ENCODE measurements around the gene UPF2. TPM values are rescaled to one million over a fixed set of nuclear protein-coding genes. Genes with fewer than 3 reads are reported as not detected.

The UPF2 gene
- total and polyA plus RNA-seq, 2 of the 4 experiments (the other 2 are of a cell fraction) = 9.2 to 14.3 TPM

GRCh38 chr10:12020574-12020973, 22.0 kb downstream of the UPF2 start:
- H3K18ac ChIP-seq (ENCODE audit: low read depth, low read length) = no peak overlapping the region
- no peak overlapping the region for H4K91ac ChIP-seq (ENCODE audit: insufficient read depth, low read depth, low read length)
- no peaks in the 10 kb centered on the region for H3K9me3 ChIP-seq (ENCODE audit: control insufficient read depth, insufficient read depth, low read length)
- no peak for DNase-seq
- no peak overlapping the region for H3K4me3 ChIP-seq (ENCODE audit: insufficient read depth, low read depth, low read length)
- H2BK20ac ChIP-seq (ENCODE audit: low read depth, low read length) = no peak overlapping the region
- no peak overlapping the region for H3K9ac ChIP-seq (ENCODE audit: low read depth, low read length)
- in situ Hi-C loops (cut with MboI; ENCODE audit: low sequenced_read_pairs) = no loop called here
- H2AK5ac ChIP-seq (ENCODE audit: low read depth, low read length) = no peak overlapping the region
- H2AFZ ChIP-seq (replicated peaks; ENCODE audit: low read length, poor library complexity) = no peak overlapping the region
- no peaks in the 10 kb centered on the region for H3K27me3 ChIP-seq (ENCODE audit: control insufficient read depth, insufficient read depth, low read length)
- no TSS peak for BruUV-seq (replicated peaks)
- no peak overlapping the region for H2BK120ac ChIP-seq (ENCODE audit: low read depth, low read length)
- H3K56ac ChIP-seq (ENCODE audit: extremely low read depth, insufficient read depth, low read length) = no peak overlapping the region
- no peak overlapping the region for H3K27ac ChIP-seq (ENCODE audit: insufficient read depth, low read length)
- no peak overlapping the region for H4K8ac ChIP-seq (ENCODE audit: low read depth in 2 of 2, low read length in 2 of 2)
- no peak for ATAC-seq (ENCODE audit: low read depth)
- peaks cover 7% of the 10 kb centered on the region; the same call in 1 of the 2 replicates for H4K20me1 ChIP-seq (ENCODE audit: insufficient read depth, low read length)
- no peak overlapping the region for H2BK5ac ChIP-seq (ENCODE audit: low read depth, low read length, poor library complexity, severe bottlenecking)
- peaks cover 21 to 47% of the 10 kb centered on the region in 2 experiments; a peak in 3 of 4 replicates for H3K79me1 ChIP-seq (ENCODE audit: low read depth in 1 of 2, low read length in 2 of 2)
- no peak overlapping the region for H4K5ac ChIP-seq (ENCODE audit: low read depth, low read length)
- H2BK15ac ChIP-seq (ENCODE audit: low read depth, low read length) = no peak overlapping the region
- no peak overlapping the region for H3K14ac ChIP-seq (replicated peaks; ENCODE audit: low read depth, low read length)
- dilution Hi-C loops (cut with HindIII; ENCODE audit: low sequenced_read_pairs, unreplicated experiment) = no loop called here
- TF ChIP-seq SMC3 (IDR thresholded peaks at IDR 0.05; ENCODE audit: low read depth, low read length) (no peak), MXI1 (IDR thresholded peaks at IDR 0.05; ENCODE audit: borderline replicate concordance, low read depth, low read length) (no peak), MAFK (IDR thresholded peaks at IDR 0.05; ENCODE audit: low read depth, low read length) (no peak), BHLHE40 (IDR thresholded peaks at IDR 0.05; ENCODE audit: low read depth, low read length) (no peak), USF2 (IDR thresholded peaks at IDR 0.05; ENCODE audit: low read depth, low read length) (no peak), POLR2A (IDR thresholded peaks at IDR 0.05; ENCODE audit: low read depth, low read length) (no peak), RAD21 (IDR thresholded peaks at IDR 0.05; ENCODE audit: low read length) (no peak), FOS (IDR thresholded peaks at IDR 0.05; ENCODE audit: low read depth, low read length) (no peak), CHD1 (IDR thresholded peaks at IDR 0.05; ENCODE audit: low read depth, low read length) (no peak), RFX5 (IDR thresholded peaks at IDR 0.05; ENCODE audit: low read depth, low read length) (no peak), RCOR1 (IDR thresholded peaks at IDR 0.05; ENCODE audit: insufficient replicate concordance, low read length) (no peak), ELK1 (IDR thresholded peaks at IDR 0.05; ENCODE audit: borderline replicate concordance, low read depth, low read length) (no peak), NFE2L2 (IDR thresholded peaks at IDR 0.05; ENCODE audit: low read depth, low read length) (no peak)
- H3K23ac ChIP-seq (ENCODE audit: low read depth, low read length) = no peak overlapping the region
- intact Hi-C loops (cut with micrococcal nuclease) = no loop called here
- H3K9me1 ChIP-seq (ENCODE audit: insufficient read depth, low read length) = no peaks in the 10 kb centered on the region; the same call in 1 of the 2 replicates
- H3K4me1 ChIP-seq (ENCODE audit: control insufficient read depth, insufficient read depth, low read length) = peaks cover 4% of the 10 kb centered on the region
- WGBS, 2 experiments (ENCODE audit: extremely low coverage in 2 of 2, insufficient read length in 1 of 2) = no CpG with 5 or more reads among the region's 2 CpGs
- H2AK9ac ChIP-seq (replicated peaks; ENCODE audit: low read depth, low read length, poor library complexity) = no peak overlapping the region
- no peak overlapping the region for H3K4me2 ChIP-seq (ENCODE audit: low read depth, low read length)
- ChIA-PET CTCF (no interaction called here), POLR2A (ENCODE audit: unreplicated experiment) (no interaction called here)
- 0 out of 2 replicates have a peak, but pooled peaks cover 3% of the 10 kb centered on the region for H3K36me3 ChIP-seq (ENCODE audit: control insufficient read depth, insufficient read depth, low read length)
- no peak overlapping the region for H3K4ac ChIP-seq (ENCODE audit: low read depth, low read length)
